ENCODE measurements around the gene ZNF346.
"Not testable (repeated sequence)": the region's sequence is repeated elsewhere in the genome, so short reads cannot be mapped to it uniquely, and the experiment has no call there.

ZNF346 gene, protein sequence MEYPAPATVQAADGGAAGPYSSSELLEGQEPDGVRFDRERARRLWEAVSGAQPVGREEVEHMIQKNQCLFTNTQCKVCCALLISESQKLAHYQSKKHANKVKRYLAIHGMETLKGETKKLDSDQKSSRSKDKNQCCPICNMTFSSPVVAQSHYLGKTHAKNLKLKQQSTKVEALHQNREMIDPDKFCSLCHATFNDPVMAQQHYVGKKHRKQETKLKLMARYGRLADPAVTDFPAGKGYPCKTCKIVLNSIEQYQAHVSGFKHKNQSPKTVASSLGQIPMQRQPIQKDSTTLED
- 15.3 to 30.3 (median 26.3) reads per million in 4 donors for total RNA-seq

DNA sequence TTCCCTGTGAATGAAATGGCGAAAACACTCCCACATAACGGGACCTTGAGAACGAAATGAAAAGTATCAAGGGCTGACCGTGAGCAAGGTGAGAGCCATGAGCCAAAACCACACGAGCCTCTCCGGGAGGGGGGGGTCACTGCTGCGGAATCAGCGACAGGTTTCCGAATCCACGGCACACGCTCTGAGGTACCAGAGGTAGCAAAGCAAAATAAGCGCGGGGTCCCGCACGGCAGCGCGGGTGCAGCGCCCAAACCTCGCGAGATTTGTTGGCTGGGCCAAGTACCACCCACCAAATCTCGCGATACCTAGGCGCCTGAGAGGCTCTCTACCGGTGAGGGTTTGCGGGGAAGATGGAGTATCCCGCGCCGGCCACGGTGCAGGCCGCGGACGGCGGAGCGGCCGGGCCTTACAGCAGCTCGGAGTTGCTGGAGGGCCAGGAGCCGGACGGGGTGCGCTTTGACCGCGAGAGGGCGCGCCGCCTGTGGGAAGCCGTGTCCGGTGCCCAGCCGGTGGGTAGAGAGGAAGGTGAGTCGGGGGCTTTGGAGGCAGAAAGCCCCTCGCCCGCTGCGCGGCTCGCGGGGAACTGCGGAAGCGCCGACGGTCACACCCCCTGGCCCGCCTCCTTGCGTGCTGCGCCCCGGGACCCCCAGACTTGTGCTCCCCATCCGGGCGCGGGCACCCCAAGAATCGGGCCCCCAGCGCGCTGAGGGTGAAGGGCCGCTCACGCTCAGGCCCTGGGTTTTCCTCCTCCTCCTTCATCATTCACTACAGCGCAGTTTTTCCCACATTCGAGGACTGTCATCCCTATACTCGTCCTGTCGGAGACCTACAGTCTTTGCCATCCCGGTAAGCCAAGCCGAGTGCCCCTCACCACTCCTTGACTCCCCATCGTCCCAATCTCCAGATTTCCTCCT, at the start of gene ZNF346:
ZNF346 (plus strand) TSS at position 311 of the 917 bp plus-strand sequence; CDS start at position 354, 43 bp downstream.
- peak; percentile 87 to 95 (median 93) for DNase-seq

DNA sequence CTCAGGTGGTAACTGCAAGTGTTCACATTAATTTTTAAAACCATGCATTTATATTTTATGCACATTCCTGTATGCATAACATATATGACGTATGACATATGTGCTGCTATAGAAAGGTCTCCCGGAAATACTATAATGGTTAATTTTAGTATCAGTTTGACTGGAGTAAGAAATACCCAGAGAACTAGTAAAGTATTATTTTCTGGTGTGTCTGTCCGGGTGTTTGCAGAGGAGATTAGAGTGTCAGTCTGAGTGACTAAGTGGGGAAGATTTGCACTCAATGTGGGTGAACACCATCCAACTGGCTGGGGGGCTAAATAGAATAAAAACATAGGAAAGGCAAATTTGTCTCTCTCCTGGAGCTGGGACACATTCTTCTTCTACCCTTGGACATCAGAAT, 42.8 kb upstream of the ZNF346 start:
- DNase-seq: no peak

DNA sequence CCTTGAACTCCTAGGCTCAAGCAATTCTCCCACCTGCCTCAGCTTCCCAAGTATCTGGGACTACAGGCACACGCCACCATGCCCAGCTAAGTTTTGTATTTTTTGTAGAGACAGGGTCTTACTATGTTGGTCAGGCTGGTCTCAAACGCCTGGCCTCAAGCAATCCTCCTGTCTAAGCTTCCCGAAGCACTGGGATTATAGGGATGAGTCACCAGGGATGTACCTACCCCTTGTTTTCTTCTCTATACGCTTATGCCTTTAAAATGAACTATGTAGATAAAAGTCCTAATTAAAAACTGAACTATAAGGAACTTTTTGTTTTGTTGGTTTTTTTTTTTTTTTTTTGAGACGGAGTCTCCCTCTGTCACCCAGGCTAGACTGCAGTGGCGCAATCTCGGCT, 41.7 kb upstream of the ZNF346 start:
- no peak for DNase-seq

DNA sequence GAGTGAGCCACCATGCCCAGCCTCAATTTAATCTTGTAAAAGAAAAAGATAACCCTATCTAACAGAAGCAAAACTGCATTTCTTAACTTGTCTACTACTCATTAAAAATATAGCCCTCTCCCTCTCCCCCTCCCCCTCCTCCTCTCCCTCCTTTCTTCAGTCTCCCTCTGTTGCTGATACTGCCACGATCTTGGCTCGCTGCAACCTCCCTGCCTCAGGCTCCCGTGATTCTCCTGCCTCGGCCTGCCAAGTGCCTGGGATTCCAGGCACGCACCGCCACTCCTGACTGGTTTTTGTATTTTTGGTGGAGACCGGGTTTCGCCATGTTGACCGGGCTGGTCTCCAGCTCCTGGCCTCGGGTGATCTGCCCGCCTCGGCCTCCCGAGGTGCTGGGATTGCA, 39.4 kb upstream of the ZNF346 start:
- DNase-seq: not testable (repeated sequence)

DNA sequence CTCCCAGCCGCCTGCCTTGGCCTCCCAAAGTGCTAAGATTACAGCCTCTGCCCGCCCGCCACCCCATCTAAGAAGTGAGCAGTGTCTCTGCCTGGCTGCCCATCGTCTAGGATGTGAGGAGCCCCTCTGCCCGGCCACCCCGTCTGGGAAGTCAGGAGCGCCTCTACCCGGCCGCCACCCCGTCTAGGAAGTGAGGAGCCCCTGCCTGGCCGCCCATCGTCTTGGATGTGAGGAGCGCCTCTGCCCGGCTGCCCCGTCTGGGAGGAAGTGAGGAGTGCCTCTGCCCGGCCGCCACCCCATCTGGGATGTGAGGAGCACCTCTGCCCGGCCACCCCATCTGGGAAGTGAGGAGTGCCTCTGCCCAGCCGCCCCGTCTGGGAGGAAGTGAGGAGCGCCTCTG, 38.9 kb upstream of the ZNF346 start:
- DNase-seq: peak in 1 of 5 donors; percentile 9

DNA sequence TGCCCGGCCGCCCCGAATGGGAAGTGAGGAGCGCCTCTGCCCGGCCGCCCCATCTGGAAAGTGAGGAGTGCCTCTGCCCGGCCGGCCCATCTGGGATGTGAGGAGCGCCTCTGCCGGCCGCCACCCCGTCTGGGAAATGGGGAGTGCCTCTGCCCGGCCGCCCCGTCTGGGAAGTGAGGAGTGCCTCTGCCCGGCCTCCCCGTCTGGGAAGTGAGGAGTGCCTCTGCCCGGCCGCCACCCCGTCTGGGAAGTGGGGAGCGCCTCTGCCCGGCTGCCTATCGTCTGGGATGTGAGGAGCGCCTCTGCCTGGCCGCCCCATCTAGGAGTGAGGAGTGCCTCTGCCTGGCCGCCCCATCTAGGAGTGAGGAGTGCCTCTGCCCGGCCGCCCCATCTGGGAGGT, 38.3 kb upstream of the ZNF346 start:
- not testable (repeated sequence) for DNase-seq

DNA sequence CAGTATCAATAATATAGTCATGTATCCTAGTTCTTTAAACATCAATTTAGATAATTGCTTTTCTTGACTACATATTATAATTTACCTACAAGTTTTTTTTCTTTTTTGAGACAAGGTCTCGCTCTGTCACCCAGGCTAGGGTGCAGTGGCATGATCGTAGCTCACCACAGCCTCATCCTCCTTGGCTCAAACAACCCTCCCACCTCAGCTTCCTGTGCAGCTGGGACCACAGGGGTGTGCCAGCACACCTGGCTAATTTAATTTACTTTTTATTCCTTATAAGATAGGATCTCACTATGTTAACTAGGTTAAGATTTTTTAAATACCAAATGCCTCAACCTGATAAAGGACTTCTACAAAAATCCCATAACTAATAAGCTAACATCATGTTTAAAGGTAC, 37.0 kb upstream of the ZNF346 start:
- DNase-seq: peak in 2 of 5 donors; percentile 16 to 50

DNA sequence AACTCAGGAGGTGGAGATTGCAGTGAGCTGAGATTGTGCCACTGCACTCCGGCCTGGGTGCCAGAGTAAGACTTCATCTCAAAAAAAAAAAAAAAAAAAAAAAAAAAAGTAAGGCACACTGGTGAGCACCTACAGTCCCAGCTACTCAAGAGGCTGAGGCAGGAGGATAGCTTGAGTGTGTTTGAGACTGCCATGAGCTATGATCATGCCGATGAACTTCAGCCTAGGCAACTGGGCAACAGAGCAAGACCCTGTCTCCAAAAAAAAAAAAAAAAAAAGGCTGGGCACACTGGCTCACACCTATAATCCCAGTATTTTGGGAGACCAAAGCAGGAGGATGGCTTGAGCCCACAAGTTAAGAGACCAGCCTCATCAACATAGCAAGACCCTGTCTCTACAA, 36.2 kb upstream of the ZNF346 start:
- DNase-seq: no peak

DNA sequence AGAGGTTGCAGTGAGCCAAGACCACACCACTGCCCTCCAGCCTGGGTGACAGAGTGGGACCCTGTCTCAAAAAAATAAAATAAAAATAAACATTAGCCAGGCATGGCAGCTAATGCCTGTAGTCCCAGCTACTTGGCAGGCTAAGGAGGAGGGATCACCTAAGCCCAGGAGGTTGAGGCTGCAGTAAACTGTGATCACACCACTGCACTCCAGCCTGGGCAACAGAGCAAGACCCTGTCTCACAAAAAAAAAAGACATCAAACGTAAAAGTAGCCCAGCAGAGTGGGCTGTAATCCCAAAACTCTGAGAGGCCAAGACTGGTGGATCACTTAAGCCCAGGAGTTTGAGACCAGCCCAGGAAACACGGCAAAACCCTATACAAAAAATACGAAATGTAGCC, 34.9 kb upstream of the ZNF346 start:
- DNase-seq: no peak

DNA sequence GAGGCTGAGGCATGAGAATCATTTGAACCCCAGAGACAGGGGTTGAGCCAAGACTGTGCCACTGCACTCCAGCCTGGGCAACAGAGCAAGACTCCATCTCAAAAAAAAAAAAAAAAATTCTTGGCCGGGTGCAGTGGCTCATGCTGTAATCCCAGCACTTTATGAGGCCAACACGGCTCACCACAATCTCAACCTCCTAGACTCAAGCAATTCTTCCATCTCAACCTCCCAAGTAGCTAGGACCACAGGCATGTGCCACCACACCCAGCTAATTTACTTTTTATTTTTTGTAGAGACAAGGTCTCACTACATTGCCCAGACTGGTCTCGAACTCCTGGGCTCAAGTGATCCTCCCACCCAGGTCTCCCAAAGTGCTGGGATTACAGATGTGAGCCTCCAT, 29.4 kb upstream of the ZNF346 start:
- DNase-seq: not testable (repeated sequence)

DNA sequence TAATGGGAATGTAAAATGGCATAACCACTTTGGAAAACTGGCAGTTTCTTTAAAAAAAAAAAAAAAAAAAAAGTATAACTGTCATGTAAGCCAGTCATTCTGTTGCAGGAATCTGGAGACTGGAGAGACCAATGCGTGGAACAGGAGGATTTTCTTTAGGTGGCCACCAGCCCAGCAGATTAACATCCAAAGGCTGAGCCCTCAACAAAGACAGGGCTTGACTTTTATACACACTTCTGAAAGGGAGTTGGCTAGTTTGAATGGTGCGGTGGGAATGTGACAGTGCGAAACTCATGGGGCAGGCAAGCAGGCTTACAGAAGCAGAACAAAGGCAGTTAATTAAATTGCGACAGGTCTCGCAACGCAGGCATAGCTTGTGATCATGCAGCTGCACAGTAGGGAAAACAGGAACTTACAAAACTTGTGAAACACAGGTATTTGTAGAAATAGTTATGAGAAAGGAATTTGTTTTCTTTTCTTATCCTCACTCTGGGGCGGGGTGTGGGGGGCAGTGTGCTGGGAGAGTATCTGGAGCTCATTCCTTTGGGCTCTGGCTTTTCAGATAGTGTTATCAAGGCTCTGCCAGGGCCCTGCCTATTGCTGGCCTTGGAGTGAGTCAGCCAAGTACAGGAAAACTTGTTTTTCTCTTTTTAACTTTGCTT, 27.9 kb upstream of the ZNF346 start:
- DNase-seq: no peak

DNA sequence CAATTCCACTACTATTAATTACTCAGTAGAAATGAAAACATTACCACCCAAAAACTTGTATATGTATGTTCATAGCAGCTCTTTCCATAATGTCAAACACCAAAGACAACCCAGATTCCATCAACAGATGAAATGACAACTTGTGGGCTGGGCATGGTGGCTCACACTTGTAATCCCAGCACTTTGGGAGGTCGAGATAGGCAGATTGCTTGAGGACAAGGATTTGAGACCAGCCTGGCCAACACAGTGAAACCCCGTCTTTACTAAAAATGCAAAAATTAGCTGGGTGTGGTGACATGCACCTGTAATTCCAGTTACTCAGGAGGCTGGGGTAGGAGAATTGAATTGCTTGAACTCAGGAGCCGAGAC, 27.4 kb upstream of the ZNF346 start:
- DNase-seq: no peak

DNA sequence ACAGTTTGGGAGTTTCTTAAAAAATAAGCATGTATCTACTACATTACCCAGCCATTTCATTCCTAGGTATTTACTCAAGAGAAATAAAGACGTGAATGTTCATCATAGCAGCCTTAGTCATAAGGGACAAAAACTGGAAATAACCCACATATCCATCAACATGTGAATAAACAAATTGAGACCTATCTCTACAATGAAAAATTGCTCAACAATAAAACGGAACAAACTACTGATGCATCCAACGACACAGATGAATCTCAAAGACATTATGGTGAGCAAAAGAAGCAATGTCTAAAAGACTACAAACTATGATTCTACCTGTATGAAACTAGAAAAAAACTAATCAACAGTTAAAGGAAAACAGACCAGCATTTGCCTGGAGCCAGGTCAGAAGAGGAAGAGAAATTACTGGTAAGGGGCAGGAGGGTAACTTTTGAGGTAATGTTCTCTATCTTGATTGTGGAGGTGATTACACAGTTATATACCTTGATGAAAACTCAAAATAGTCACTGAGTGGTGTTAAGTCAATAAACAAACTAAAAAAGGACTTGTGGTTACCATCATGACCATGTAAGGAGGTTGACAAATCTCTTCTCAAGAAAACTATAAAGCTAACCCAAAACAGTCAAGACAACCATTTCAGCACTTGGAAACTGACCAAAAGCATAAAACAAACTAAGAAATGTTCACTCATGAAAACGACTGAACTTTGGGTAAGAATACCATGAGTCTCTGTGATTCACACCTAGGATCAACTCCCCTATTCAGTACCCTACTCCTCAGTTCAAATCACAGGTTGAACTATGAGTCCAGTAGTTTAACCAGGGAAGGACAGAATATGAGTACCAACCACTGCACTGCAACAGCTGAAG, 26.4 kb upstream of the ZNF346 start:
- no peak for DNase-seq

DNA sequence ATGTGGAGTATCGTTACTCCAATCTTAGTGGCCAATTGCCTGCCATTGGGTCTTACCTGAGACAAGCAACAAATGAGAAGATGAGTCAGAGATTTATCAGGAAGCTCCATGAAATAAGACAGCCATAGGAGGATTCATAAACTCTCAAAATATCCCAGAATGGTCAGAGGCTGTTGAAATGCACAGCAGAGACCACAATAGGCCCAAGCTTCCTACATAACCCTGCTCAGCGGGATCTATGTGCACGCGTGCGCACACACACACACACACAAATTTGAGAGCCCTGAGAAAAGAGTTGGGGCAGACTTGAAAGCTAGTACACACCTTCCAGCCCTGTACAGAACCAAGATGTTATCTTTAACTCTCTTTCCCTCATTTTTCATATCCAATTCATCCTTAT, 25.7 kb upstream of the ZNF346 start:
- no peak for DNase-seq

DNA sequence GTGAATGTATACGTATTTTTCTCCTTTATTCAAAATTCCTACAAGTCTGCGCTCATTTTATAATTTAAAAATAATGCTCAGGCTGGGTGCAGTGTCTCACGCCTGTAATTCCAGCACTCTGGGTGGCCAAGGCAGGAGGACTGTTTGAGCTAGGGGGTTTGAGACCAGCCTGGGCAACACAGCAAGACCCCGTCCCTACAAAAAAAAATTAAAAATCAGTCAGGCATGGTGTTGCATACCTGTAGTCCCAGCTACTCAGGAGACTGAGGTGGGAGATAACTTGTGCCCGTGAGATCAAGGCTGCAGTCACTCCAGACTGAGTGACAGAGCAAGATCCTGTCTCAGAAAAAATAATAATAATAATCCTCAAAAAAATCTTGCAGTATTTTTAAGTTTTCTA, 23.7 kb upstream of the ZNF346 start:
- DNase-seq: no peak

DNA sequence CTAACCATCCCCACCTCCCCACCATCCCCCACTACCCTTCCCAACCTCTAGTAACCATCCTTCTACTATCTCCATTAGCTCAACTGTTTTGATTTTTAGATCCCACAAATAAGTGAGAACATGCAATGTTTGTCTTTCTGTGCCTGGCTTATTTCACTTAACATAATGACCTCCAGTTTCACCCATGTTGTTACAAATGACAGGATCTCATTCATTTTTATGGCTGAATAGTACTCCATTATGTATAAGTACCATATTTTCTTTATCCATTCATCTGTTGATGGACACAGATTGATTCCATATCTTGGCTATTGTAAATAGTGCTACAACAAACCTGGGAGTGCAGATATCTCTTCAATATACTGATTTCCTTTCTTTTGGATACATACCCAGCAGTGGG, 23.0 kb upstream of the ZNF346 start:
- not testable (repeated sequence) for DNase-seq

DNA sequence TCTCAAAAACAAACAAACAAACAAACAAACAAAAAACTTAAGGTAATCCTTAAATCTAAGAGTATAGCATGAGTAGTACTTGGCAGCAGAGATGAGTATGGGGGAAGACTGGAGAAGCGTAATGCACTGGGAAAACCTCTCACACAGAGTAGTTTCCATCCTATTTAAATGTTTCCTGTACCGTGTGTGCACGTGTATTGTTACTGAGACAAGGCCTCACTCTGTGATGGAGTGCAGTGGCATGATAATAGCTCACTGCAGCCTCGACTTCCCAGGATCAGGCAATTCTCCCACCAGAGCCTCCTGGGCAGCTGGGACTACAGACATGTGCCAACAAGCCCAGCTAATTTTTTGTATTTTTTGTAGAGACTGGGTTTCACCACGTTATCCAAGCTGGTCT, 18.8 kb upstream of the ZNF346 start:
- DNase-seq: no peak

DNA sequence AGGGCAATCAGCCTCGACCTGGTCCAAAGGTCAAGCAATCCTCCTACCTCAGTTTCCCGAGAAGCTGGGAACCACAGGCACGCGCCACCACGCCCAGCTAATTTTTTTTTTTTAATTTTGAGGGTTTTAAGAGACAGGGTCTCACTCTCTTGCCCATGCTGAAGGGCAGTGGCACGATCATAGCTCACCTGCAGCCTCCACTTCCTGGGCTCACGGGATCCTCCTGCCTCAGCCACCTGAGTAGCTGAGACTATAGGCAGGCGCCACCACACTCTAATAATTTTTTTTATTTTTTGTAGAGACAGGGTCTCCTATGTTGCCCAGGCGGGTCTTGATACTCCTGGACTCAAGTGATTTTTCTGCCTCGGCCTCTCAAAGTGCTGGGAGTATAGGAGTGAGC, 17.5 kb upstream of the ZNF346 start:
- no peak for DNase-seq

DNA sequence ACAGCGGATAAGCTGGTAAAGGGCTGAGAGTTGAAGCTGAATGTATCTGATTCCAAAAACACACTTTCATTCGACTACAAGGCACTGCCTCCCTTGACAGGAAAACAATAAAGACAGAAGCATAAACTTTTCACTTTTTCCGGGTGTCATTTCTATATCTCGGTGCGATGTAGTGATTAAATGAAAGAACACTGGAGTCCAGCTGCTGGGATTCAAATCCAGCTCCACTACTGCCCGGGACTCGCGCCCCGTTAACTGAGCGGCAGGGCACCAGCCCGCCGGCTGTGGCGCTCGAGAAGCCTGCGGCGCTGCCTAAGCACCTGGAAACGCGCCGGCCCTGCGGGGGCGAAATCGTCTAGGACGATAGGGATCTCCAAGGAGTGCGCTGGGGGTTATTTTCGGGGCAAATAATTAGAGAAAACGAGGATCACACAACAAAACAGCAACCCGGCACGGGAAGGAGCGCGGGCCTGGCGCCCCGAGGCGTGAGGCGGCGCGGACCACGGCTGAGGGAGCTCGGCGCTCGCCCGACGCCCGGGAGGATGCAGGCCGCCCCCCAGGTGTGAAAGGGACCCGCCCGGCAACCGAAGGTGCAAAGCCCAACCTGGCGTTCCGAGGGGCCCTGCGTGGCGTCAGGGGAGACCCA, 16.8 kb upstream of the ZNF346 start:
- DNase-seq: peak; percentile 25 to 67 (median 52)

DNA sequence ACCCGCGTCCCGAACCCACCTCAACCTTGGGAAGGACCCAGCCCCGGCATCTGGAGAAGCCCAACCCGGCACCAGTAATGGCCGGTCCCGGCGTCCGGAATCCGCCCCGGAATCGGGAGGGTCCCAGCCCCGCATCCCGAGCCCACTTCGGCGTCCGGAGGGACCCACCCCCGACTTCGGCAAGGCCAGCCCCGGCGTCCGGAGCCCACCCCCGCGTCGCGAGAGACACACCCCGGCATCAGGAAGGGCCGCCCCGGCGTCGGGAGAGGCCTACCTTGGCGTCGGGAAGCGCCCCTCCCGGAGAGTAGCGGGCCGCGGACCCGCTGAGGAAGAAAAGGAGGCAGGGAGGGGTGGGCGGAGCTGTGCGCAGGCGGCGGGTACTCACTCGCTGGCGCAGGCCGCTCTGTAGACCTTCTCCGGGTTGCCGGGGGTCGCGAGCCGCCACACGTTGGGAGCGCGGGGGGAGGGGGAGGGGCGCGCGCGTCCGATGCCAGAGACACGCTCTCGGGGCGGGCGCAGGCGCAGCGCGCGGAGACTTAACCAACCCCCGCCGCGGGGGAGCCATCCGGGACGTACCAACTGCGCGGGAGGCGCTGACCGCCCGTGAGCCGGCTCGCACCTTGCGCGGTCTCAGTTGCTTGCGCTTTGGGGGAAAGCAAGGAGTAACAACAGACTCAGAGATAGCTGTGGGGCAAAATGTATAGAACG, 16.1 kb upstream of the ZNF346 start, which contains the start of gene UIMC1:
UIMC1 (minus strand) TSS at position 515 of the 708 bp plus-strand sequence. CDS start 24,164 bp downstream, outside the sequence.
- DNase-seq: peak; percentile 80 to 94 (median 86)

DNA sequence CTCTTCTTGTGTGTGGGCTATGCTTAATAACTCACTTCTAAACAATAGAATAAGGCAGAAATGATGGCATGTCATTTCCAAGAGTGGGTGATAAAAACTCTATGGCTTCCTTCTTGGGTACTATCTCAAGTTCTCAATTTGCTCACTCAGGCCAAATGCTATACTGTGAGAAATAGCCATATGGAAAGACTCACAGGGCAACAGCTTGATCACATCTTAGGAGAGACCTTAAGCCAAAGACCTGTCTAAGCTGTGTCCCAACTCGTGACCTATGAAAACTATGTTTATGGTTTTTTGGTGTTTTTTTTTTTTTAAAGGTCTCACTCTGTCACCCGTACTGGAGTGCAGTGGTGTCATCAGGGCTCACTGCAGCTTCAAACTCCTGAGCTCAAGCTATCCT, 13.8 kb upstream of the ZNF346 start:
- no peak for DNase-seq
